ENCODE data around the gene PAX2.

PAX2 gene

GRCh38 chr10:100864036-100864885 lies 118.9 kb downstream of the PAX2 start:
- DNase-seq, result no peak

GRCh38 chr10:100864978-100865377 lies 119.6 kb downstream of the PAX2 start:
- no peak for DNase-seq

GRCh38 chr10:100866010-100866409 lies 120.6 kb downstream of the PAX2 start:
- no peak for DNase-seq

- no peak for DNase-seq
Observed at GRCh38 chr10:100866575-100867098, 121.3 kb downstream of the PAX2 start.

GRCh38 chr10:100867261-100867963 lies 122.0 kb downstream of the PAX2 start:
- DNase-seq, result no peak

- no peak for DNase-seq
Observed at GRCh38 chr10:100868382-100868781, 123.0 kb downstream of the PAX2 start.

GRCh38 chr10:100869399-100869798 lies 124.0 kb downstream of the PAX2 start:
- no peak for DNase-seq

- DNase-seq, result peak; percentile 34 to 35
Observed at GRCh38 chr10:100872034-100872791, 126.8 kb downstream of the PAX2 start.

- DNase-seq, result no peak
Observed at GRCh38 chr10:100873146-100873826, 127.9 kb downstream of the PAX2 start.

GRCh38 chr10:100873827-100874326 lies 128.5 kb downstream of the PAX2 start:
- DNase-seq, result no peak

- no peak for DNase-seq
Observed at GRCh38 chr10:100874702-100875483, 129.5 kb downstream of the PAX2 start.

GRCh38 chr10:100875484-100876166 lies 130.2 kb downstream of the PAX2 start:
- DNase-seq, result no peak

GRCh38 chr10:100876585-100877460 lies 131.4 kb downstream of the PAX2 start:
- no peak for DNase-seq

GRCh38 chr10:100877461-100877850 lies 132.1 kb downstream of the PAX2 start:
- no peak for DNase-seq

GRCh38 chr10:100878291-100878910 lies 133.0 kb downstream of the PAX2 start:
- no peak for DNase-seq
